Caco-2 (cell line): Measurements from ENCODE around the gene HM13. TPM values are rescaled to one million over a fixed set of nuclear protein-coding genes. Genes with fewer than 3 reads are reported as not detected.
A peak's percentile ranks its signal among the peaks of the same experiment; 100 is the strongest.

Source experiments
- BruUV-seq: library from RNA; stranded (reverse); fragments of 400-500 nt; replicated peaks from 2 replicates; lab custom pipeline; 2021; lab: Mats Ljungman, UMichigan
- CTCF ChIA-PET: fragments of 300-600 bp; sonication (Branson Sonifier 250); formaldehyde crosslinking; loops from one replicate; lab custom pipeline; 2022; ENCODE audit warnings: antibody characterized with exemption; lab: Charles Lee
- POLR2A ChIA-PET: fragments of 300-600 bp; sonication (Branson Sonifier 250); formaldehyde crosslinking; loops from one replicate; lab custom pipeline; 2022; ENCODE audit warnings: antibody characterized with exemption; lab: Charles Lee
- DNase-seq, 2 experiments: peaks; one replicate each; pipeline versions ENCODE4 v3.0.0 to v3.0.0-alpha.2; 2020 to 2022
- H3K27me3 ChIP-seq: replicated peaks from 2 replicates; pipeline ENCODE4 v1.6.0; 2011; ENCODE audit warnings: low read length; ENCODE audit not compliant: control insufficient read depth, insufficient read depth
- H3K36me3 ChIP-seq: 2 replicates; pipeline ENCODE4 v1.5.1; 2011; ENCODE audit warnings: low read length; ENCODE audit not compliant: control insufficient read depth, insufficient read depth
- H3K4me1 ChIP-seq: fragments of 250-450 bp; sonication (Bioruptor Pico); 2 replicates; pipeline ENCODE4 v1.5.1; 2020; ENCODE audit warnings: mild to moderate bottlenecking
- H3K4me3 ChIP-seq: 2 replicates; pipeline ENCODE4 v1.5.1; 2011; ENCODE audit warnings: low read depth, mild to moderate bottlenecking, control low read depth, low read length
- H3K9me3 ChIP-seq: fragments of 250-450 bp; sonication (Bioruptor Pico); 2 replicates; pipeline ENCODE4 v1.5.1; 2020; ENCODE audit warnings: mild to moderate bottlenecking, moderate library complexity
- H3K27ac Mint-ChIP-seq: one replicate; pipeline ENCODE4 v1.8.0; 2022; ENCODE audit warnings: mixed read lengths; ENCODE audit not compliant: unreplicated experiment
- H3K27me3 Mint-ChIP-seq: one replicate; pipeline ENCODE4 v1.8.0; 2022; ENCODE audit warnings: mixed read lengths; ENCODE audit not compliant: insufficient read depth, unreplicated experiment
- H3K36me3 Mint-ChIP-seq: one replicate; pipeline ENCODE4 v1.8.0; 2022; ENCODE audit warnings: mild to moderate bottlenecking, mixed read lengths; ENCODE audit not compliant: insufficient read depth, unreplicated experiment
- H3K4me1 Mint-ChIP-seq: one replicate; pipeline ENCODE4 v1.8.0; 2022; ENCODE audit warnings: low read depth, mixed read lengths; ENCODE audit not compliant: unreplicated experiment
- H3K4me3 Mint-ChIP-seq: one replicate; pipeline ENCODE4 v1.8.0; 2022; ENCODE audit warnings: mild to moderate bottlenecking, moderate library complexity, mixed read lengths; ENCODE audit not compliant: unreplicated experiment
- H3K9me3 Mint-ChIP-seq: one replicate; pipeline ENCODE4 v1.8.0; 2022; ENCODE audit warnings: mixed read lengths; ENCODE audit not compliant: unreplicated experiment
- intact Hi-C: fragments of 100-400 bp; cut with micrococcal nuclease; formaldehyde crosslinking; loops from one replicate; pipeline ENCODE4 v1.10.0; 2022; ENCODE audit not compliant: unreplicated experiment
- total RNA-seq: library from RNA; stranded (reverse); gene quantifications from 2 replicates; pipeline ENCODE4 v1.2.3, GENCODE V29; 2022
- TF ChIP-seq, protein P1 (sequence below), 2 experiments: fragments of 200-600 bp in 1 of 2; IDR thresholded peaks; 1 replicate in 1 of 2; 2 replicates in 1 of 2; pipeline versions ENCODE4 v1.5.1 to v1.8.0; 2011 to 2022; ENCODE audit warnings: antibody characterized with exemption in 1 of 2, control low read depth in 1 of 2, inconsistent platforms in 1 of 2, low read depth in 1 of 2, low read length in 1 of 2, mild to moderate bottlenecking in 1 of 2, moderate library complexity in 1 of 2; ENCODE audit not compliant: insufficient read depth in 1 of 2, severe bottlenecking in 1 of 2, unreplicated experiment in 1 of 2

The HM13 gene
- total RNA-seq, 1 experiment from 2014 or later: 443 TPM

DNA sequence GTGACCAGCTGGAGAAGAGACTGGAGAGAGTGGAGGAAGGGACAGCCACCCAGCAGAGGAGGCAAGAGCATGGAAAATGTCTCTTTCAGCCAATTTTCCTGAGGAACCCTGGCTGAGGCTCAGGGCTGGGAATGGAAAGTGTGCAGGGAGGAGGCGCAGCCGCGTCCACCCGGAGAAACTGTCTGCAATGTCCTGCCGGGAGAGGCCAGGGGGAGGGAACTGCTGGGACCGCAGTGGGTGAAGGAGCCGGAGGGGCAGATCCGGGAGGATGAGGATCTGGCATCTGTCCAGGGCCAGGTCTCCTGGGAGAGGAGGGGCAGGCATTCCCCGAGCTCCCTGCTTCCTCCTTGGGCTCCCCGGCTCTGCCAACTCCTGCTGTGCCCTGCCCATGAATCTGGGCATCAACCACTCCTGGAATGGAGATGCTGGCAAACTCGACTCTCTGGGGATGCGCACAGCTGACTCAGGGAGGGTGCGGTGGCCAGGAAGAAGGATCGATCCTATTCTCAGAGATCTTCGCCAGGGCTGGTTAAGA lies 17.4 kb upstream of the HM13 start:
- H3K4me1 Mint-ChIP-seq: no peaks in the 10 kb centered on the region
- H3K9me3 Mint-ChIP-seq: no peaks in the 10 kb centered on the region
- H3K27me3 Mint-ChIP-seq: peaks cover 17% of the 10 kb centered on the region
- Histone ChIP-seq H3K4me3 (no peak overlapping the region), H3K36me3 (no peaks in the 10 kb centered on the region), H3K27me3 (no peaks in the 10 kb centered on the region; the same call in 1 of the 2 replicates), H3K9me3 (no peaks in the 10 kb centered on the region), H3K4me1 (no peaks in the 10 kb centered on the region)
- no TSS peak for BruUV-seq
- no peaks in the 10 kb centered on the region for H3K36me3 Mint-ChIP-seq
- TF ChIP-seq, protein P1, sequence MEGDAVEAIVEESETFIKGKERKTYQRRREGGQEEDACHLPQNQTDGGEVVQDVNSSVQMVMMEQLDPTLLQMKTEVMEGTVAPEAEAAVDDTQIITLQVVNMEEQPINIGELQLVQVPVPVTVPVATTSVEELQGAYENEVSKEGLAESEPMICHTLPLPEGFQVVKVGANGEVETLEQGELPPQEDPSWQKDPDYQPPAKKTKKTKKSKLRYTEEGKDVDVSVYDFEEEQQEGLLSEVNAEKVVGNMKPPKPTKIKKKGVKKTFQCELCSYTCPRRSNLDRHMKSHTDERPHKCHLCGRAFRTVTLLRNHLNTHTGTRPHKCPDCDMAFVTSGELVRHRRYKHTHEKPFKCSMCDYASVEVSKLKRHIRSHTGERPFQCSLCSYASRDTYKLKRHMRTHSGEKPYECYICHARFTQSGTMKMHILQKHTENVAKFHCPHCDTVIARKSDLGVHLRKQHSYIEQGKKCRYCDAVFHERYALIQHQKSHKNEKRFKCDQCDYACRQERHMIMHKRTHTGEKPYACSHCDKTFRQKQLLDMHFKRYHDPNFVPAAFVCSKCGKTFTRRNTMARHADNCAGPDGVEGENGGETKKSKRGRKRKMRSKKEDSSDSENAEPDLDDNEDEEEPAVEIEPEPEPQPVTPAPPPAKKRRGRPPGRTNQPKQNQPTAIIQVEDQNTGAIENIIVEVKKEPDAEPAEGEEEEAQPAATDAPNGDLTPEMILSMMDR (IDR thresholded peaks at IDR 0.05; ENCODE audit: insufficient read depth in 1 of 2, low read depth in 1 of 2, low read length in 1 of 2, severe bottlenecking in 1 of 2, unreplicated experiment in 1 of 2): no peak
- ChIA-PET CTCF (interaction anchor here (1.5 kb wide), 1 partner anchor 36 kb away, joined by 5 read pairs; no protein-coding TSS in a partner anchor), POLR2A (no interaction called here)
- H3K27ac Mint-ChIP-seq: no peak overlapping the region
- intact Hi-C loops: no loop called here
- H3K4me3 Mint-ChIP-seq: no peak overlapping the region
- DNase-seq: no peak

DNA sequence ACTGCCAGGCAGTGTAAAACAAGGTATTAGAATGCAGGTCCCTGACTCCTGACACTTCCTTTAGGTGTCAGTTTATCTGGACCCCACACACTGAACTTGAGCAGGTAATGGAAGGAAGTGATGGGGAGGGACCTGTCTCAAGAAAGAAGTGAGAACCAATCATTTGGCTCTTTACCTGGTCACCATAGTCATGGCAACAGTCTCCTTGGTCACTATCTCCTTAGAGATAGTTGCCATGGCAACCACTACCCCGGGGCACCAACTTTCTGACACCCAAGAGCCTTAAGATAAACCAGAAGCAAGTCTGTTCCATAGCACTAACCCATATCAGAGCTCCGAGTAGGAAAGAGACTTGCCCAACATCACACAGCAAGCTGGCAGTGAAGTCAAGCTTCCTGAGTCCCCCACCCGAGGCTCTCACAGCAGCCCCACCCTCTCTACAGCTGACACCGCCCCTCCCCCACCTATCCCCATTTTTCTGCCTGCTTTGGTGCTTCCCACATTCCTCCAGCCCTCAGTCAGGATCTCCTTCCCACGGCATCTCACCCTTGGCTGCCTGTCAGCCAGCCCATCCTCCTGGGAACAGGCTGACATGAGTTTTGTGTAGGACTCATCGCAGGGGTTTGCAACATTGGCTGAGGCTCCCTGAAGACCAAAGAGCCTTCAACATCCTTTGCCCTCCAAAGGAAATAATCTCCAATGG lies 16.3 kb upstream of the HM13 start:
- Mint-ChIP-seq H3K4me3 (no peak overlapping the region), H3K27me3 (peaks cover 17% of the 10 kb centered on the region), H3K27ac (no peak overlapping the region), H3K36me3 (no peaks in the 10 kb centered on the region), H3K9me3 (no peaks in the 10 kb centered on the region), H3K4me1 (no peaks in the 10 kb centered on the region)
- peak; percentile 72 to 77 for DNase-seq
- Histone ChIP-seq H3K9me3 (no peaks in the 10 kb centered on the region), H3K36me3 (no peaks in the 10 kb centered on the region), H3K27me3 (no peaks in the 10 kb centered on the region; the same call in 1 of the 2 replicates), H3K4me3 (no peak overlapping the region), H3K4me1 (no peaks in the 10 kb centered on the region)
- TF ChIP-seq, protein P1 (IDR thresholded peaks at IDR 0.05; ENCODE audit: insufficient read depth in 1 of 2, low read depth in 1 of 2, low read length in 1 of 2, severe bottlenecking in 1 of 2, unreplicated experiment in 1 of 2): no peak
- CTCF ChIA-PET: interaction anchor here (0.6 kb wide), 2 partner anchors 17 to 37 kb away, joined by 3 to 7 read pairs; partner anchors contain the start of gene HM13
- intact Hi-C loops: no loop called here
- BruUV-seq: no TSS peak
- POLR2A ChIA-PET: no interaction called here

DNA sequence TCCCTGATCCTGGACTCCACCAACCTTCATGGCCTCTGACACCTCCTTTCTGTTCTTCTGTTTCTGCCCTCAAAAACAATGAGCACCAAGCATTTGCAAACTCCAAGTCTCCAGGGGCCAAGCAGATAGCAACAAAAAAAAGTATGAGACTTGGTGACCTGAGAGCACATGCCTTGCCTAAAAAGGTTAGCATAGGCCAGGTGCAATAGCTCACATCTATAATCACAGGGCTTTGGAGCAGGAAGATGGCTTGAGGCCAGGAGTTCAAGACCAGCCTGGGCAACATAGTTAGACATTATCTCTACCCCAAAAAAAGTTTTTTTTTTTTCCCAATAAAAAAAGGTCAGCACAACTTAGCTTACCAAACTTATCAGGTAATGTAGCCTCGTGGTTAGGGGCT lies 13.7 kb upstream of the HM13 start:
- Mint-ChIP-seq H3K27ac (no peak overlapping the region), H3K9me3 (no peaks in the 10 kb centered on the region), H3K4me1 (peaks cover 2% of the 10 kb centered on the region), H3K36me3 (no peaks in the 10 kb centered on the region), H3K27me3 (peaks cover 9% of the 10 kb centered on the region), H3K4me3 (no peak overlapping the region)
- POLR2A ChIA-PET: no interaction called here
- TF ChIP-seq, protein P1 (IDR thresholded peaks at IDR 0.05; ENCODE audit: insufficient read depth in 1 of 2, low read depth in 1 of 2, low read length in 1 of 2, severe bottlenecking in 1 of 2, unreplicated experiment in 1 of 2): no peak
- H3K4me1 ChIP-seq: peaks cover 2% of the 10 kb centered on the region
- no peak overlapping the region for H3K4me3 ChIP-seq
- H3K9me3 ChIP-seq: no peaks in the 10 kb centered on the region
- H3K27me3 ChIP-seq: no peaks in the 10 kb centered on the region; the same call in 1 of the 2 replicates
- DNase-seq: no peak
- CTCF ChIA-PET: interaction anchor here (5.1 kb wide), 1 partner anchor 40 kb away, joined by 117 read pairs; no protein-coding TSS in a partner anchor
- no TSS peak for BruUV-seq
- no peaks in the 10 kb centered on the region for H3K36me3 ChIP-seq
- intact Hi-C loops: no loop called here
